OCI-LY7 (cell line): ENCODE data around the gene GAS2L2. TPM values are rescaled to one million over a fixed set of nuclear protein-coding genes. Genes with fewer than 3 reads are reported as not detected.

Experiments
- BruUV-seq: library from RNA; stranded (reverse); fragments of 400-500 nt; replicated peaks from 2 replicates; lab custom pipeline; 2021; lab: Mats Ljungman, UMichigan
- CTCF ChIA-PET: fragments of 300-600 bp; sonication (Branson Sonifier 250); formaldehyde crosslinking; loops from one replicate; lab custom pipeline; 2022; ENCODE audit warnings: antibody characterized with exemption; ENCODE audit not compliant: unreplicated experiment; lab: Charles Lee
- POLR2A ChIA-PET: fragments of 300-600 bp; sonication (Branson Sonifier 250); formaldehyde crosslinking; loops from one replicate; lab custom pipeline; 2022; ENCODE audit warnings: antibody characterized with exemption; lab: Charles Lee
- DNase-seq: peaks from one replicate; pipeline ENCODE4 v3.0.0-alpha.2; 2015; ENCODE audit warnings: low spot score
- H2AFZ ChIP-seq: fragments of 200-600 bp; sonication (generic), shearing (Covaris generic); 2 replicates; pipeline ENCODE4 v1.6.1; 2014; ENCODE audit warnings: mild to moderate bottlenecking, antibody characterized with exemption, low read length, moderate library complexity
- H3K27ac ChIP-seq: fragments of 200-600 bp; sonication (generic); 2 replicates; pipeline ENCODE4 v1.5.1; 2014; ENCODE audit warnings: mixed run types, low read depth, mild to moderate bottlenecking, moderate library complexity, low read length, inconsistent platforms; ENCODE audit not compliant: poor library complexity, severe bottlenecking
- H3K36me3 ChIP-seq: fragments of 200-600 bp; sonication (generic); 2 replicates; pipeline ENCODE4 v1.6.1; 2014; ENCODE audit warnings: mild to moderate bottlenecking, antibody characterized with exemption, low read length, moderate library complexity, mixed read lengths; ENCODE audit not compliant: insufficient read depth
- H3K4me1 ChIP-seq: fragments of 200-600 bp; sonication (generic); 2 replicates; pipeline ENCODE4 v1.5.1; 2014; ENCODE audit warnings: mild to moderate bottlenecking, low read length; ENCODE audit not compliant: insufficient read depth, poor library complexity, severe bottlenecking
- H3K4me2 ChIP-seq: fragments of 200-600 bp; sonication (generic); 2 replicates; pipeline ENCODE4 v1.6.1; 2014; ENCODE audit warnings: mild to moderate bottlenecking, low read length
- H3K4me3 ChIP-seq: fragments of 200-600 bp; sonication (generic); 2 replicates; pipeline ENCODE4 v1.5.1; 2014; ENCODE audit warnings: mild to moderate bottlenecking, low read depth, low read length; ENCODE audit not compliant: poor library complexity, severe bottlenecking
- H3K79me2 ChIP-seq: fragments of 200-600 bp; sonication (generic); 2 replicates; pipeline ENCODE4 v1.6.1; 2016; ENCODE audit warnings: low read depth, mild to moderate bottlenecking, low read length, moderate library complexity, mixed read lengths; ENCODE audit not compliant: insufficient read depth
- H3K9me2 ChIP-seq: fragments of 200-600 bp; sonication (generic); 2 replicates; pipeline ENCODE4 v1.6.1; 2016; ENCODE audit warnings: mild to moderate bottlenecking, low read length, mixed read lengths; ENCODE audit not compliant: insufficient read depth
- H3K9me3 ChIP-seq: fragments of 200-600 bp; sonication (generic); 2 replicates; pipeline ENCODE4 v1.6.1; 2014; ENCODE audit warnings: mild to moderate bottlenecking, mixed run types, low read length, mixed read lengths
- H4K20me1 ChIP-seq: fragments of 200-600 bp; sonication (generic); 2 replicates; pipeline ENCODE4 v1.6.1; 2014; ENCODE audit warnings: mild to moderate bottlenecking, antibody characterized with exemption, low read length, moderate library complexity, mixed read lengths; ENCODE audit not compliant: insufficient read depth
- EZH2phosphoT487 ChIP-seq: fragments of 200-600 bp; sonication (generic); IDR thresholded peaks from 2 replicates; pipeline ENCODE4 v1.6.1; 2018; ENCODE audit warnings: low read depth, borderline replicate concordance, mild to moderate bottlenecking, mixed run types, antibody characterized with exemption, low read length, moderate library complexity, mixed read lengths
- intact Hi-C: fragments of 100-400 bp; cut with micrococcal nuclease; formaldehyde crosslinking; loops from one replicate; pipeline ENCODE4 v1.10.0; 2022; ENCODE audit not compliant: unreplicated experiment
- total RNA-seq, 2 experiments: library from RNA; depleted of rRNA in 1 of 2; stranded (reverse); fragments of >200 nt in 1 of 2; shearing (Covaris generic) in 1 of 2; gene quantifications; 2 replicates each; pipeline ENCODE4 v1.2.3, GENCODE V29; 2014 to 2022
- TF ChIP-seq, protein P1 (sequence below): fragments of 200-600 bp; sonication (generic); conservative IDR thresholded peaks from 2 replicates; pipeline ENCODE4 v1.5.1; 2014; ENCODE audit warnings: mild to moderate bottlenecking, antibody characterized with exemption, low read length, moderate library complexity, mixed read lengths

Gene GAS2L2
- total RNA-seq, 2 experiments from 2014 or later = 0.21 TPM; not detected in 1

DNA sequence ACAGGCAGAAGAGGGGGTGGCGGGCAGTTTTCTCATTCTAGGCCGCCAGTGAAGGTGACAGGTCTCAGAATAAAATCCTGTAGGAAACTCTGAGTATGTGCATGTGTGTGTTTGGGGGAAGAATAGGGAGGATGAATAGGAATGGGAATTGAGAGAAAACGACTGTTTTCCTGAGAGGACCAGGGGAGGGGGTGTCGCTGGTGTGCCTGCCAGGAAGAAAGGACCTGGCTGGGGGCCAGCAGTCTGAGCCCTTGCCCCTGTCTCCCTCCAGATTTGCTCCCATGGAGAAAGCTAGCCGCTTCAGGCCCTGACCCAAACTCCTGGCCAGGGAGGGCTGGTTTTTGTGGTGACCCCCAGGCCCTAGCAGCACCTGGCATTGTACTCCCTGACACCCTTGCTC, 22.0 kb upstream of the GAS2L2 start:
- H3K9me3 ChIP-seq = no peaks in the 10 kb centered on the region
- H3K36me3 ChIP-seq = no peaks in the 10 kb centered on the region
- no peaks in the 10 kb centered on the region for H4K20me1 ChIP-seq
- no peak overlapping the region for H3K4me2 ChIP-seq
- CTCF ChIA-PET = no interaction called here
- DNase-seq = no peak
- H3K79me2 ChIP-seq = no peaks in the 10 kb centered on the region
- POLR2A ChIA-PET = no interaction called here
- BruUV-seq = no TSS peak
- H3K4me1 ChIP-seq = no peaks in the 10 kb centered on the region
- H2AFZ ChIP-seq = no peak overlapping the region
- no peak overlapping the region for H3K4me3 ChIP-seq
- H3K27ac ChIP-seq = no peak overlapping the region
- intact Hi-C loops = no loop called here
- TF ChIP-seq, protein P1, sequence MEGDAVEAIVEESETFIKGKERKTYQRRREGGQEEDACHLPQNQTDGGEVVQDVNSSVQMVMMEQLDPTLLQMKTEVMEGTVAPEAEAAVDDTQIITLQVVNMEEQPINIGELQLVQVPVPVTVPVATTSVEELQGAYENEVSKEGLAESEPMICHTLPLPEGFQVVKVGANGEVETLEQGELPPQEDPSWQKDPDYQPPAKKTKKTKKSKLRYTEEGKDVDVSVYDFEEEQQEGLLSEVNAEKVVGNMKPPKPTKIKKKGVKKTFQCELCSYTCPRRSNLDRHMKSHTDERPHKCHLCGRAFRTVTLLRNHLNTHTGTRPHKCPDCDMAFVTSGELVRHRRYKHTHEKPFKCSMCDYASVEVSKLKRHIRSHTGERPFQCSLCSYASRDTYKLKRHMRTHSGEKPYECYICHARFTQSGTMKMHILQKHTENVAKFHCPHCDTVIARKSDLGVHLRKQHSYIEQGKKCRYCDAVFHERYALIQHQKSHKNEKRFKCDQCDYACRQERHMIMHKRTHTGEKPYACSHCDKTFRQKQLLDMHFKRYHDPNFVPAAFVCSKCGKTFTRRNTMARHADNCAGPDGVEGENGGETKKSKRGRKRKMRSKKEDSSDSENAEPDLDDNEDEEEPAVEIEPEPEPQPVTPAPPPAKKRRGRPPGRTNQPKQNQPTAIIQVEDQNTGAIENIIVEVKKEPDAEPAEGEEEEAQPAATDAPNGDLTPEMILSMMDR = no peak
- TF ChIP-seq EZH2phosphoT487 = no peak
- H3K9me2 ChIP-seq = no peaks in the 10 kb centered on the region

DNA sequence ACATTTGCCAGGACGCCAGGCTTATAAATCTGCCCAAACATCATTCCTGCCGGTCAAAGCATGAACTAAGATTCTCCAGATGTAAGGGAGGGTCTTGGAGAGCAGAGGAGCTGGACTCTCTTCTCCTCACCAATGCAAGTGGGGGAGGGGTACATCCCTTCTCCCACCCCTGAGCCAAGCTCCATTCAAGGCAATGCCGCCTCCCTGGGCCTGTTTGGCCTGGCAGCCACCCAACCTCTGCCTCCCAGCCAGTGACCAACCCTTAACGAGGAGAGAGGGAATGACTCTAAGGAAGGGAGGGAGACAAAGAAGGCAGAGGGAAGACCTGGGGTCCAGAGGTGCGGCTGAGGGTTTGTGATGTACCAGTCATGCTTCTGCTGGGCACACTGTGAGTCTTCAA, 21.5 kb upstream of the GAS2L2 start:
- Histone ChIP-seq H3K4me2 (no peak overlapping the region), H3K36me3 (no peaks in the 10 kb centered on the region), H3K4me1 (no peaks in the 10 kb centered on the region), H2AFZ (no peak overlapping the region), H3K9me2 (no peaks in the 10 kb centered on the region), H3K4me3 (no peak overlapping the region), H3K27ac (no peak overlapping the region), H3K9me3 (no peaks in the 10 kb centered on the region), H3K79me2 (no peaks in the 10 kb centered on the region), H4K20me1 (no peaks in the 10 kb centered on the region)
- no peak for TF ChIP-seq EZH2phosphoT487
- TF ChIP-seq, protein P1 = no peak
- no peak for DNase-seq
- intact Hi-C loops = no loop called here
- no TSS peak for BruUV-seq
- ChIA-PET POLR2A (no interaction called here), CTCF (no interaction called here)

DNA sequence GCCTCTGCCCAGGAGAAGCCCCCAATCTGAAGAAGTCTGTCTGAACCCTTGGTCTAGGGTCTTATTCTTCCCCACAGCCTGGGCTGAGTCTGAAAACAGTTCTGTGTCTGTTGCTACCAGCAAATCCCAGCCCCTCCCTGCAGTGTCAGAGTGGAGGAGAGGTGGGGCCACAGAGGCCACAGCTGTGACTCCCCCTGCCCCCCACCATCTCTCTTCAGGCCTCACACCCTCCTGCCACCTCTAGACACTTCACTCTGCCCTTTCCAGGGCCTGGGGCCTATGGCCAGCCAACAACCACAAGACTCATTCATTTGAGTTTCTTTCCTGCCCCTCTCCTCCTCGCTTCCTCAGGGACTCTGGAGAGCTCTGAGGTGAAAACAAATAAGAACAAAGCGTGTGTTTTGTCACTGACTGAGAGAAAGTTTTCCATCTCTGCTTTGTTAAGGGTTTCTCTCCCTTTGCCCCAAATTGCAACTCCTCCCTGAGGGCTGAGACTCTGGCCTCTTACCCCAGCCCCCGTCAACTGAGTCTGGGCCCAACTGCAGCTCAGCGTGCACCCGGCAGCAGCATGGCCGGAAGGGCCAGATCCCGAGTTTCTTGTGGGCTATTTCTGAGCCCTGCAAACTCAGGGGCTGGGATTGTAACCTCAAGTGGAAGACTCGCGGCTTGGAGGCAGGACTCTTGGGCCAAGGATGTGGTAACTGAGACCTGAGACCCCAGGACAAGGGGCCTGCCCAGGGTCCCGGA, 20.8 kb upstream of the GAS2L2 start:
- H3K4me1 ChIP-seq = no peaks in the 10 kb centered on the region
- intact Hi-C loops = no loop called here
- H3K36me3 ChIP-seq = no peaks in the 10 kb centered on the region
- no peak overlapping the region for H3K4me2 ChIP-seq
- DNase-seq = no peak
- TF ChIP-seq EZH2phosphoT487 = no peak
- TF ChIP-seq, protein P1 = no peak
- ChIA-PET CTCF (no interaction called here), POLR2A (no interaction called here)
- no peak overlapping the region for H3K27ac ChIP-seq
- H3K9me3 ChIP-seq = no peaks in the 10 kb centered on the region
- H3K79me2 ChIP-seq = no peaks in the 10 kb centered on the region
- H2AFZ ChIP-seq = no peak overlapping the region
- no TSS peak for BruUV-seq
- H3K9me2 ChIP-seq = no peaks in the 10 kb centered on the region
- no peak overlapping the region for H3K4me3 ChIP-seq
- no peaks in the 10 kb centered on the region for H4K20me1 ChIP-seq
